Gastroesophageal sphincter (tissue), 3 donors: ENCODE measurements around the gene CSF1.

ENCODE experiments used
- EP300 ChIP-seq: sonication (generic); formaldehyde crosslinking; IDR thresholded peaks from one replicate; pipeline ENCODE4 v1.6.1; 2017; ENCODE audit warnings: antibody characterized with exemption, mild to moderate bottlenecking
- POLR2A ChIP-seq, 2 donors: fragments of 450-650 bp; IDR thresholded peaks; one replicate each; pipeline ENCODE4 v1.6.1; 2017; ENCODE audit warnings: antibody characterized with exemption in 2 of 2, mild to moderate bottlenecking in 2 of 2, moderate library complexity in 1 of 2
- TF ChIP-seq, protein P1 (sequence below), 4 experiments: fragments of 200-600 bp in 2 of 4; fragments of 450-650 bp in 2 of 4; sonication (generic) in 1 of 4; IDR thresholded peaks; one replicate each; pipeline ENCODE4 v1.5.1; 2017 to 2019; ENCODE audit warnings: antibody characterized with exemption in 4 of 4, mild to moderate bottlenecking in 2 of 4, moderate library complexity in 2 of 4

DNA sequence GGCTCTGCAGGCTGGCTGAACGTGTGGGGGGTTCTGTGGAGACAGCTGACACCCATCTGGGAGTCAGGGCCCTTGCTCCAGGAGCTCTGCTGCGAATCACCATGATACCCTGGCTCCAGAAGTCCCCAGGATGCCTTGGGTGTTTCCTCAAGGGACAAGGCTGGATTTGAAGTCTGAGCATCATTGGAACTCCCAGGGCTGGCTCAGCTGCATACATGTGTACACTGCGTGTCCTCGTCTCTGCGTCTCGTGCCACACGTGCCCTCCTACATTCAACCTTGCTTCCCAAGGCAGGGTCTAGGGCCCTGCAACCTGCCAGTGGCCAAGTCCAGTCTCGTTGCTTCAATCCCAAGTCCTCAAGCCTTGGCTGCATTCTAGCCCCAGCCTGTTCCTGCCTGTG, 11.7 kb downstream of the CSF1 start:
- TF ChIP-seq, protein P1, sequence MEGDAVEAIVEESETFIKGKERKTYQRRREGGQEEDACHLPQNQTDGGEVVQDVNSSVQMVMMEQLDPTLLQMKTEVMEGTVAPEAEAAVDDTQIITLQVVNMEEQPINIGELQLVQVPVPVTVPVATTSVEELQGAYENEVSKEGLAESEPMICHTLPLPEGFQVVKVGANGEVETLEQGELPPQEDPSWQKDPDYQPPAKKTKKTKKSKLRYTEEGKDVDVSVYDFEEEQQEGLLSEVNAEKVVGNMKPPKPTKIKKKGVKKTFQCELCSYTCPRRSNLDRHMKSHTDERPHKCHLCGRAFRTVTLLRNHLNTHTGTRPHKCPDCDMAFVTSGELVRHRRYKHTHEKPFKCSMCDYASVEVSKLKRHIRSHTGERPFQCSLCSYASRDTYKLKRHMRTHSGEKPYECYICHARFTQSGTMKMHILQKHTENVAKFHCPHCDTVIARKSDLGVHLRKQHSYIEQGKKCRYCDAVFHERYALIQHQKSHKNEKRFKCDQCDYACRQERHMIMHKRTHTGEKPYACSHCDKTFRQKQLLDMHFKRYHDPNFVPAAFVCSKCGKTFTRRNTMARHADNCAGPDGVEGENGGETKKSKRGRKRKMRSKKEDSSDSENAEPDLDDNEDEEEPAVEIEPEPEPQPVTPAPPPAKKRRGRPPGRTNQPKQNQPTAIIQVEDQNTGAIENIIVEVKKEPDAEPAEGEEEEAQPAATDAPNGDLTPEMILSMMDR (IDR thresholded peaks at IDR 0.05), result no peak
- TF ChIP-seq EP300 (no peak), POLR2A (IDR thresholded peaks at IDR 0.05) (no peak)
